HG03354 (cell line): Measurements from ENCODE around the gene NFATC2.
A peak's percentile ranks its signal among the peaks of the same experiment; 100 is the strongest.
"Not testable (repeated sequence)": the region's sequence is repeated elsewhere in the genome, so short reads cannot be mapped to it uniquely, and the experiment has no call there.

Source experiments
- ATAC-seq: cut with Tn5 transposase; IDR thresholded peaks from one replicate; pipeline ENCODE4 v1.9.1; 2021; ENCODE audit warnings: mild to moderate bottlenecking; ENCODE audit not compliant: unreplicated experiment, poor library complexity, severe bottlenecking

The NFATC2 gene

DNA sequence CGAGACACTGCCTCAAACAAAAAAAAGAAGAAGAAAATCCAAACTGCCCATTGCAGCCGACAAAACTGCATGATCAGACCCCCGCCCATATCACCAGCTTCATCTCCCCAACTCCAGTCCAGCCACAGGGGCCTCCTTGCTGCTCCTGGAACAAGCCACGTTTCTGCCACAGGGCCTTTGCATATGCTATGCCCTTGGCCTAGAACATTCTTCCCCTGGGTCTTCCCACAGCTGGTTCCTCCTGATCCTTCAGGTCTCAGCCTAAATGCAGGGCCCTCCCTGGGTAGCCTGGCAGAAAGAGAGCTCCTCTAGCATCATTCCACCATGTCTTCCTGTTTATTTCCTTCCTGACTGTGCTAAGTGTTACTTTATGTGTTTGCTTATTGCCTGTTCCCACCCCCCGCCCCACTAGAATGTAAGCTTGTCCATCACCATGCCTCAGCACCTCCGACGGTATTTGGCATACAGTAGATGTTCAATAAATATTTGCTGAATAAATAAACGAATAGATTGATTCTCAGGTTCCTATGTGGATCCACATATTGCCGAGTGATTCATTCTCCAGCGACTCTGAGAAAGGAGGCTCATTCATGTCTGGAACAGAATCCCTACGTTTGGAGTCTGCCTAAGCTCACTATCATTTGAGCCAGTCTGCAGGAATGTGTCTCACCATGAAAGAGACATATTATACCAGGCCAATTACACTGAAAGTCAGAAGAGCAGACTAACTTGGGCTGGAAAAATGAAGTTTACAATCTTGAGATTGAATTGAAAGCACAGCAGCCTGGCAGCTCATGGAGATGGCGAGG lies 56.1 kb downstream of the NFATC2 start:
- no peak for ATAC-seq

DNA sequence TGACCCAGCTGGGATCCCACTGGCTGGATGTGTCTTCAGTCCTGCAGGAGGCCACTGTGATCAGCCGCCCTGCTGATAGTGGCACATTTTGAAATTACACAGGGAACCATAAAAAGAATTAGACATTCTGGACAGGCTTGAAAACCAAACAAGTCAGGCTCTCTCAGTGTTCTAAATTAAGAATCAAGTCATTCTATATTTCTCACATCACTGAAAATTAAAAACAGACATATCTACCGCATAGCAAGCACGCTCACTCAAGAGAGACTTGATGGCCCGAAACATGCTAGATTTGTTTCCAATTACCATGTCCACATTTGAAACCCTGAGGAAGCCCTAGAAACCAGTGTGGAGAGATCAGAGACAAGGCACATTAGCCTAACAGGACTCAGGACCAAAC lies 57.7 kb downstream of the NFATC2 start:
- ATAC-seq: no peak

DNA sequence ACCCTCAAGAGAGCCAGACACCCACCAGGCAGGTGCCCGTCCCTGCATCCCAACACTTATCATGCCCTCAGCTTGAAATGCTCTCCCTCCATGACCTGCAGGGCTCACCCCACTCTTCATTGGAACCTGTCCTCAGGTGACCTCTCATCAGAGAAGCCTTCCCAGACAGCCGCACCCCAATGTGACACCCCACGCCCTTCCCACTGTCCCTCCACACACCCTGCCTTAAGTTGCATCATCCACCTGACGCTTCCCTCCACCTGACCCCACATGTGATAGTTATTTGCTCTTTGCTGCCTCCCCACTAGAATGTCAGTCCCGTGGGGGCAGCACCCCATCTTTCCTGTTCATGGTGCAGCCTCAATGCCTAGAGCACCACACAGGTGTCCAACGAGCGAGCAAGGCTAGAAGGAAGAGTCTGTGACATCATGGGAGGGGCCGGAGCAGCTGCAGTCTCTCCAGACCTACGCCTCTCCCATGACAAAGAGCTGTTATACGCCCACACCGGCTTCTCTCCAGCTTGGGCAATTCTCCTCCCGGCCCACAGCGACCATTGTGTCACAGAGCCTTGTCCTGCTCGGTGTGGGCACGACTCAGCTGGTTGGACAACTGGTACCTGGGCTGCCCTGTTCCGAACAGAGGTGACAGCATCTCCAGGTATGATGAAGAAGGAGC lies 58.2 kb downstream of the NFATC2 start:
- no peak for ATAC-seq

DNA sequence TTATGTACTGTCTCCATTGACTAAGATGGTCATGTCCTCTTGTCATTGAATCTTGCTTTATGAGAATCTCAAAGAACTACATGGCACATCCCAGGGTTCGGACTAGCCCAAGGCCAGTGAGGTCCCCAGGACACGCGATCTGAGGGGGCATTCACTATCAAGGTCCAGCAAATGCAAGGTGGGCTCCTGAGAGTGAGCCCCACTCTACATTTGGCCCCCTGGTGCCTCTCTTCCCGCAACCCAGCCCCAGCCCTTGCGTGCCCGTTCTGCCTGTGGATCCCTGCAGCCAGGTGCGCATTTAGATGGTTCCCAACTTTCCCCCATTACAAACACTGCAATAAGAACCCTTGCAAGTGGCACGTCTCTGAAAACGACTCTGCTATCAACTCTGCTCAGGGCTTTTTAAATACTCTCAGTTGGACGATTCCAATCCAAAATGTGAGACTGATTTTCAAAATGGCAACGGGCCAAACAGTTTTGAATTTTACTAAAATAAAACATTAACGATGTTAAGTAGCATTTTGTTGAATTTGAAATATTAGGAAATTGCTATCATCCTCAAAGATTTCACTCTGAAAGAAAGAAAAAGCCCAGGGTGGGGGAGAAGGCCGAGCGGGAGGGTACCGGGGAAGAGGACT lies 59.6 kb downstream of the NFATC2 start:
- ATAC-seq: no peak

DNA sequence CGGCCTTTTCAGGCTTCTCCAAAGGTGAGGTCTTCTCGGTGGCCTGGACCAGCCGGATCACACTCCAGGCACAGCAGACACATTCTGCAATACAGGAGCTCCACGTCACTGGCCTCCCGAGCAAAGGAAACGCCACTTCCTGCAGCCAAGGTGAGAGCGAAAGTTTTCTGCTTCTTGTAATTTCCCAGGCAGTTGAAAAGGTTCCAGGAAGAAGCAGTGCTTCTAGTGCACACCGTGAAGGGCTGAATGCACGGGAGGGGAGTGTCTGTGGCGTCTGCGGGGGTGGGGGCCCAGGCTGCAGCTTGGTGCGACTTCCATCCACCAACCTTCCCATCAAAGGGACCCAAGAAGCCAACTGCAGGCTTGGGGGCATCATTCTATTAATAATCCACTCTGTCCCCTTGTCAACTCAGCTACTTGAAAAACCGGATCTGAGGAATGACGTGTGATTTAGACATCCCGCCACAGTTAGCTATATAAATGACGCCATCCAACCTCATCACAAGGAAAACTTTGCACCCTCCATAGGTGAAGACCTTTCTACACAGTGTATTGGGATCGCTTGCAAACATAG lies 61.1 kb downstream of the NFATC2 start:
- no peak for ATAC-seq

DNA sequence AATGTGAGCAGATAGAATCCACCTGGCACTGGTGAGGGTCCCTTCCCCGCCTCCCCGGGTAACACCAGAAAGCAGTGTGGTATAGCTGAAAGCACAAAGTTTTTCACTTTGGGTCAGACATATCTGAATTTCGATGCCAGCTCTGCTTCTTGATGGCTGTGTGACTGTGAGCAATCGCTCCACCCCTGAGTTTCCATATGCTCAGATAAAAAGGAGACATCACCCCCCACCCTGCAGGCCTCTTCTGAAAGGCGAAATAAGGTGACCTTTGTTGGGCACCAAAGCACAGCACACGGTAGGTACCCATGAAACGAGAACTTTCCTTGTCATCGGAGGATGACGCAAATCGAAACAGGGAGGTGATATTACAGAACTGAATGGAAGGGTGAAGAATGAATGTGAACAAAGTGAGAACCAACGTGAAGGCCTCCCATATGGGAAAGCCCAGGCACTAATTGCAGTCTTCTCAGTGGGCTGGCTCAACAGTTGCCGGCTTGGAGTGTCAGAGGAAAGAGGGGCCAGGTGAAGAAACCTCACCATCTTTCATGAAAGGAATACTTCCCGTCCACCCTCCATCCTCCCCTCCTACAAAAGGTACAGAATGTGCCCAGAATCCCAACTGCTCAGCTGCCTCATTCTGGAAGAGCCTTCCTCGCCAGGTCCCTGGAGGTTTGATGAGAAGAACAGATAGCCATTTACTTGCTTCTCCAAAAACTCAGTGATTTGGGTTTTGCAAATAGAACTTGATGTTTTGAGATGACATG lies 61.8 kb downstream of the NFATC2 start:
- peak; percentile 75 for ATAC-seq

DNA sequence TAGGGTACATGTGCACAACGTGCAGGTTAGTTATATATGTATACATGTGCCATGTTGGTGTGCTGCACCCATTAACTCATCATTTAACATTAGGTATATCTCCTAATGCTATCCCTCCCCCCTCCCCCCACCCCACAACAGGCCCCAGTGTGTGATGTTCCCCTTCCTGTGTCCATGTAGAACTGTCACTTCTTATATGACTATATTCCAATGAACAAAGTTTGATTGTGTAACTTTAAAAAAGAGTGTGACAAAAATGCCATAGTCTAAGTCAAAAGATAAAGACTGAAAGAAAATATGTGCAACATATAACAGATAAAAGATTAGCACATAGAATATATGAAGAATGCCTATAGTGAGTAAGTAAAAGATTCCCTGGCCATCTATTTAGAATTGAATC lies 66.4 kb downstream of the NFATC2 start:
- ATAC-seq: not testable (repeated sequence)

DNA sequence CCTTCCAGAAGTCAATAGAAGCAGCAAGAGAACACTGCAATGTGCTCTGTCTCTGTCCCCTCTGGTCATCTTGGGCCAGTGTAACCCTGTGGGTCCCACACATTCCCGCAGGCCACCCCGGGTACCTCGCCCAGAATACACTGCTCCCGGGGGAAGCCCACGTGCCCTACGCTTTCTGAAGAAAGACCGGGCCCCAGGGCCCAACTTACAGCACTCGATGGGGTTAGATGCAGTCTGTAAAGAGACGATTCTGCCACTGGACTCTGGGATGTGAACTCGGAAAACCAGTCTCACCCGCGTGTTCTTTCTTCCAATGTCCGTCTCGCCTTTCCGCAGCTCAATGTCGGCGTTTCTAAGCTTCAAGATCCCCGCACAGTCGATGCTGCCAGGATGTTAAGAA lies 68.7 kb downstream of the NFATC2 start:
- ATAC-seq: no peak

DNA sequence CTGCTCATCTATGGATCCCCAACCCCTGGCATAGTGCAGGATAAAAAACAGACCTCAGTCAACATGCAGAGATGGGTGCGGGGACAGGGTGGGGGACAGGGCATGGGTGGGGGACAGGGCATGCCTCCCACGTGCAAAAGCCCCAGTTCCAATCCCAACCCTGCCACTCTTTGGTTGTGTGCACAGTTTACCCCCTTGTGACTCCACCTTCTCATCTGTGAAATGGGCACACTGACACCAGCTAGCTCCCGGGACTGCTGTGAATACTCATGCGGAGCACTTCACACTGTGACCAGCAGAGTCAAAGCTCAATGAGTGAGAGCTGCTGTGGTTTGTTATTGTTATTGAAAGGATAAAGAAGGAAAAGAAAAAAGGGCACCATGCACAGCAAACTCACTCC lies 69.3 kb downstream of the NFATC2 start:
- ATAC-seq: no peak

DNA sequence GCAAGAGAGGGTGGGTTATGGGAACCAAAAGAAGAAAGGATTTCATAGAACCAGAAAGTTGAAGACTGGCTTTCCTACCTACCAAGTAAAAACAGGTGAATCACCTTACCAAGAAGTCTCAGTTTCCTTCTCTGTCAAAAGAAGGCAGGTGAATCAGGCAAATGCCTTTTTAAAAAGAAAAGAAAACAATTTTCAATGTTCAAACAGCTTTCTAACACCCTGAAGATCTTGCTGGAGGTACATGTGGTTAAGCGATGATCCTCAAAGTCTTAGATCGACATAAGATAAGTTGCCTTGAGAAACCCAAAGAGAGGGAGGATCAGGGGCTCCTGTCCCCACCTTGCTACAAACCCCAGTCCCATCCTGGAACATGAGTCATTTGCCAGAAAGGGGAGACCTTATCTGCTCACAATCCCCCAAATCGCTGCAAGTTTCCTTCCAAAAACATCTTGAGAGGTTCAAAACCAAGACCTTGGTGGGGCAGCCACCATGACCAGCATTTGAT lies 71.6 kb downstream of the NFATC2 start:
- ATAC-seq: no peak

DNA sequence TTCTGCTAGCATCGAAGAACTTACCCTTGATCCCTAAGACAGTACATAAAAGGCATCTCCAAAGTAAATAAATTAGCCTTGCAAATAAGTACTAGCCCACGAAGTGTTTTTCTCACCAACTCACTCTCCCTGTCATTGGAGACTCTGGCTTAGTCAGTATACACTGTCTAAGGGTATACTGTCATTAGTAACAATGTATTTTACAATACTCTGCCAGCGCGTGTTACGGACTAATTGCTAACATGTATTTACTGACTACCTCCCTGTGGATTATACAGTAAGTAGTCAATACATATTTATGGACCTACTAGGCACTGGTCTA lies 72.1 kb downstream of the NFATC2 start:
- ATAC-seq: no peak

DNA sequence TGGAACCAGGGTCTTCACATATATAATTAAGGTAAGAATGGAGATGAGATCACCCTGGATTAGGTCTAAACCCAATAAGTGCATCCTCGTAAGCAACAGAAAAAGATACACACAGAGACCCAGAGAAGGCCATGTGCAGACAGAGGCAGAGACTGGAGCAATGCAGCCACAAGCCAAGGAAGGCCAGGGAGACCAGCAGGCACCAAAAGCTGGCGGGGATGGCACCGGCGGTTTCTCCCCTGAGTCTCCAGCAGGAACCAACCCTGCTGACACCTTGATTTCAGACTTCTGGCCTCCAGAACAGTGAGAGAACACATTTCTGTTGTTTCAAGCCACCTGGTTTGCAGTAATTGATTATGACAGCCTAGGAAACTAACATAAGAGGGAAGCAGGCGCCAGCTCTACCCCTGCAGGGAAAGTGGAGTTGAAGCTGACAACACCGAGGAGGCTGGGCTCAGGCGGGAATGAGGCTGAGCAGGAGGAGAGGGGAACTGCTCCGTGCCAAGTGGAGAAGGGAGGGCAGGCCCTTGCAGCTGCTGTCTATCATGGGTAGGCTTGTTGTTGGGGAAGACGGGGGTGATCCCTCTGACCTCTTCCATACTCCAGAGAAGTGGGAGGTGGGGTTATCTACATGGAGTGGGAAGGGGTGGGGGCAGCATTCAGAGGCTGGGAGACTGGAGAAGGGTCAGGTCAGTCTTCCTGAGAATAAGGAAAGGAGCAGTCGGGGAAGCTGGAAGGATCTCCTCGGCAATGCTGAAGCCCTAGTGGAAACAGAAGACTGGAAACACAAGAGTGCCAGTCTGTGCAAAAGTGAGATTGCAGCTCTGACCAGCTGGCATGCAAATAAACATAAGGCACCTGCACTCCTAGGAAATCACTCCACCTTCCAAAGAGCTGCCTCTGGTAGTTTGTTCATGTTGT lies 72.7 kb downstream of the NFATC2 start:
- ATAC-seq: no peak

DNA sequence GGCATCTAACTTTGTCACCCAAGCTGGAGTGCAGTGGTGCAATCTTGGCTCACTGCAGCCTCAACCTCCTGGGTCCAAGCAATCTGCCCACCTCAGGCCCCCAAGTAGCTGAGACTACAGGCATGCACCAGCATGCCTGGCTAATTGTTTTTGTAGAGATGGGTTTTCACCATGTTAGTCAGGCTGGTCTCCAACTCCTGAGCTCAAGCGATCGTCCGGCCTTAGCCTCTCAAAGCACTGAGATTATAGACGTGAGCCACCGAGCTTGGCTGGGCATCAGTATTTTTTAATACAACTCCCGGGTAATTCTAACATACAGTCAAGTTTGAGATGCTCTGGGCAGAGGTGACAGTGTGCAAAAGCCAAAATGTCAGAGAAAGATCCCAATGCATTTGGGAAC lies 73.5 kb downstream of the NFATC2 start:
- ATAC-seq: no peak

DNA sequence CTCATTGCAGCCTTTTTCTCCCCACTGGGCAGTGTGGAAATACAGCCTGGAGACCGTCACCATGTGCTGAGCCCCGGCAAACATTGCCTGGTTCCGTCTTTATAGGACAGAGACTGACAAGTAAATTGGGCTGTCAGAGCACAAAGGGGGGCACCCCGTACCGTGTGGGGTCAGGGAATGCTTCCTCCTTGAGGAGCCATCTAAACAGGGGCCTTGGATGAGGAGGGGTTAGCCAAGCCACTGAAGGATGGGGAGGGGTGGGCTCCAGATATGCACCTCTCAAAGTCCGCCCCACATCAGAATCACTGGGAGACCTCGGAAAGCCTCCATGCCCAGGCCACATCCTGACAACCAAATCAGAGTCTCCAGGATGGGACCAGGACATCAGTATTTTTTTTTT lies 73.9 kb downstream of the NFATC2 start:
- no peak for ATAC-seq

DNA sequence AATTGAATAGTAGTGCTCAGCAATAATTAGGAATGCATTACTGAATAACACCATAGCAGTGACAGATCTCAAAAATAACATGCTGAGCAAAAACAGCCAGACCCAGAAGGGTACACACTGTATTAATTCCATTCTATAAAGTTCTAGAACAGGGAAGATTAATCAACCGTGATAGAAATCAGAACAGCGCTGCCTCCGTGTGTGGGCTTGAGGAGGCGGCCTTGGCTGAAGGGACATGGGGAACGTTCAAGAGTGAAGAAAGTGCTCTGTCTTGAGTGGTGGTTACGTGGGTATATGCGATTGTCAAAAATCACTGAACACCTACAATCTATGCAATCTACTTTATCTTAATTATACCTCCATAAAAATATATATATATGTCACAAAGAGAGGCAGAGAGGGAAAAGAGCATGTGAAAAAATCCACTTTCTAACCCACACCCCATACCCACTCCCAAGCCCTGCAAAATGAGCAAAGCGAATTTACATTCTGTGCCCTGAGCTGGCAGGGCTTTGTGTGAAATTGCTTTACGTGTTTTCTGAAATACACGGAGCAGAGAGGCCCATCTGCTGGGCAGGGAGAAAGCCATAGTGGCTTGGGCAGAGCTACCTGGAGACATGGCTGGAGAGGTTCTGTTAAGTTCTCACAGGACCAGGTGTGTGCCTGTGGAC lies 74.4 kb downstream of the NFATC2 start:
- ATAC-seq: no peak

DNA sequence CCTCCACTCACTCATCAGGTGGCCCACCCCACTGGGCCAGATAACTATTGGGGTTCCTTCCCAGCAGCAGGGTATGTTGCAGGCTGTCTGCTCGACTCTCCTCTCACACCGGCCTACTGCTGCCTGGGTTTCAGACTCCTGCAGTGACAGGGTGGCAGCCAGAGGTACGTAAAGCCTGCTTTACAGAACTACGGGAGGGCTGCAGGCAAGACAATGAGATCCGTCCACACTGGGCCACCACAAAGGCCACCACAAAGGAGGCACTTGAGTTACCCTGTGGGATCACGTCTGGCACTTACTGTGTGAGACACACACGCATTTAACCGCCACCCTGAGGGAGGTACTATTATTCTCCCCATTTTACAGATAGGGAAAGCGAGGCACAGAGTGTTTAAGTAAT lies 78.5 kb downstream of the NFATC2 start:
- ATAC-seq: no peak

DNA sequence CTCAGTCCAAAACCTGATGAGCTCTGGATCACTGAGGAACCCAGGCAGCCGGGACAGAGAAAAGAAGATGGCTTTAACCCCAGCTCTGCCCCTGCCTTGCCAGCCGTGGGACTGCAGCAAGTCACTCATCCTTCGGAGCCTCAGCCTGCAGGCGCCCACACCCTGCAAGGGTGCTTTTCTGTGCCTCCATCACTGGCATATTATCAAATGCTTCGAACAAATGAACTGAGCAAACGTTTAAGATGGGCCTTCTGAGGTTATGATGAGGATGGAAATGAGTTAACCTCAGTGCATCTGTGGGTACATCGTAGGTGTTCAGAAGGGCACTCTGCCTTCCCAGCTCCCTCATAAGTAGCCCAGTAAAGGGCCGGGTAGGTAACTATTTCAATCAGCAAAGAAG lies 79.0 kb downstream of the NFATC2 start:
- ATAC-seq: no peak

DNA sequence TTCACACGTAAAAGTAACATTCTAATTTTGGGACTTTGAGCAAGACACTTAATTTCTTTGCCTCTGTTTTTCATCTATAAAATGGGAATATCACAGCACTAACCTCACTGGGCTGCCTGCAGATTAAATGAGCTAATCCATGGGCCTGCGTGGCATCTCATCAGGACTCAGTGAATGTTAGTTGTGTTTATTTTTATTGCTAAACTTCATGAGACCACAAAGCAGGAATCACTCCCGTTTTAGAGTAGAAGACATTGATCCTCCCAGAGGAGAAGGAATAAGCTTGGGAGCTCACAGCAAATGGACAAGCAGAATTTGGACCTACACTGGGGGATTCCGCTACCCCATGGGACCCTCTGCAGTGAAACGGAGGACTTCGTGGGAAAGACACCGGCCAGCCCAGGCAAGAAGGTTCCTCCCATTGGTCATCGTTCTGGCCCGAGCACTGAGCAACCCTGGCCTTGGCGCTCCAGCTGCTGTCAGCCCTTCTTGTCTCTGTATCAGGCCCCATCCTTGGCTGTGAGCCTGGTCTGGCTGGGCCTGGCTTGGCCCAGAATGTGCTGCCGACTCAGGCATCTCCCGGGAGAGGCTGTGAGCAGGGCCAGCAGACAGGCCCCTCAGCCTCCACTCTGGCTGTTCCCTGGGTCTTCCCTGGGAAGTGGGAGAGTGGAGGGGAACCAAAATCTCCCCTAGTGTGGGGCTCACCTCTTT lies 79.8 kb downstream of the NFATC2 start:
- no peak for ATAC-seq
